Thyroid gland (tissue), 4 donors: ENCODE results near the gene GATA5. TPM values are rescaled to one million over a fixed set of nuclear protein-coding genes. Genes with fewer than 3 reads are reported as not detected.

Source experiments
- DNase-seq, 2 donors: peaks; one replicate each; pipeline ENCODE4 v3.0.0-alpha.2; 2019
- H3K27ac ChIP-seq, 3 donors: fragments of 200-600 bp; sonication (generic); 1 replicate in 2 of 3; 2 replicates in 1 of 3; pipeline ENCODE4 v1.5.1; 2016 to 2019; ENCODE audit warnings: mild to moderate bottlenecking in 1 of 3, moderate library complexity in 1 of 3
- H3K27me3 ChIP-seq: fragments of 200-600 bp; sonication (generic); one replicate; pipeline ENCODE4 v1.5.1; 2019
- H3K36me3 ChIP-seq, 2 donors: fragments of 200-600 bp; sonication (generic); one replicate each; pipeline ENCODE4 v1.5.1; 2016 to 2019
- H3K4me1 ChIP-seq, 2 donors: fragments of 200-600 bp; sonication (generic); one replicate each; pipeline ENCODE4 v1.5.1; 2017 to 2019
- H3K4me3 ChIP-seq, 3 donors: fragments of 200-600 bp; sonication (generic); replicated peaks in 1 of 3; 1 replicate in 2 of 3; 2 replicates in 1 of 3; pipeline ENCODE4 v1.5.1; 2016; ENCODE audit warnings: mild to moderate bottlenecking in 1 of 3
- H3K9me3 ChIP-seq: fragments of 200-600 bp; sonication (generic); one replicate; pipeline ENCODE4 v1.5.1; 2017
- POLR2A ChIP-seq, 2 donors: fragments of 450-650 bp; IDR thresholded peaks; one replicate each; pipeline ENCODE4 v1.6.1; 2017; ENCODE audit warnings: antibody characterized with exemption in 2 of 2, mild to moderate bottlenecking in 2 of 2, moderate library complexity in 1 of 2
- WGBS, 2 donors: methylation state at CpG; one replicate each; pipeline ENCODE4 v1.1.5; 2017; 5-methylcytosine and 5-hydroxymethylcytosine counted together
- intact Hi-C: fragments of 100-400 bp; cut with DNase I; formaldehyde crosslinking; loops from one replicate; pipeline ENCODE4 v1.15.1; 2023
- total RNA-seq, 4 donors: library from RNA; depleted of rRNA; stranded (reverse); fragments of >200 nt; gene quantifications; one replicate each; pipeline ENCODE4 v1.2.3, GENCODE V29; 2016
- TF ChIP-seq, protein P1 (sequence below), 6 experiments: fragments of 200-600 bp in 3 of 6; fragments of 450-650 bp in 3 of 6; sonication (generic) in 3 of 6; IDR thresholded peaks; one replicate each; pipeline ENCODE4 v1.5.1; 2016 to 2019; ENCODE audit warnings: antibody characterized with exemption in 6 of 6, mild to moderate bottlenecking in 2 of 6, inconsistent platforms in 1 of 6, moderate library complexity in 1 of 6

Gene GATA5
- total RNA-seq, 4 donors from 2014 or later = 0.33 to 0.67 (median 0.54) TPM; not detected in 1

DNA sequence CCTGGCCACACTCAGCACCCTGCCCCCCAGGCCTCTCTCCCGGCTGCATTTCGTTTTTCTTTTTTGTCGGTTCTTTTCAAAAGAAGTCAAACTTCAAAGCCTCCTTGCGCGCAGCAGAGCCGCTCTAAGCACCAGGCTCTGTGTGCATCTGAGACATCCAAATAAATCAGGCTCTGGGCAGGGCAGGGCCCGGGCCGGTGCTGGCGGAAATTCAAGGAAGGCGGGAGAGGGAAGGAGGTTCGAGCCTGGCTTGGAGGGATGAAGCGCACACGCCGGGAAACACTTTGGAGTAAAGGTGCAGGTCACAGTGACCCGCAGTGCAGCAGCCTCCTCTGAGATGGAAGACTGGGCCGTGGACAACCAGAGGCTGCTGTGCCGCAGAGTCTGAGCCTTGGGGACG lies 5.8 kb downstream of the GATA5 start:
- Histone ChIP-seq H3K27me3 (no peaks in the 10 kb centered on the region), H3K27ac (no peak overlapping the region), H3K4me3 (no peak overlapping the region), H3K36me3 (no peaks in the 10 kb centered on the region), H3K9me3 (no peaks in the 10 kb centered on the region), H3K4me1 (peaks cover 0 to 2% of the 10 kb centered on the region in 2 donors)
- WGBS, 2 donors = 43 to 49% methylated on average over 17 to 18 of the region's 18 CpGs
- TF ChIP-seq POLR2A (IDR thresholded peaks at IDR 0.05) = no peak
- TF ChIP-seq, protein P1, sequence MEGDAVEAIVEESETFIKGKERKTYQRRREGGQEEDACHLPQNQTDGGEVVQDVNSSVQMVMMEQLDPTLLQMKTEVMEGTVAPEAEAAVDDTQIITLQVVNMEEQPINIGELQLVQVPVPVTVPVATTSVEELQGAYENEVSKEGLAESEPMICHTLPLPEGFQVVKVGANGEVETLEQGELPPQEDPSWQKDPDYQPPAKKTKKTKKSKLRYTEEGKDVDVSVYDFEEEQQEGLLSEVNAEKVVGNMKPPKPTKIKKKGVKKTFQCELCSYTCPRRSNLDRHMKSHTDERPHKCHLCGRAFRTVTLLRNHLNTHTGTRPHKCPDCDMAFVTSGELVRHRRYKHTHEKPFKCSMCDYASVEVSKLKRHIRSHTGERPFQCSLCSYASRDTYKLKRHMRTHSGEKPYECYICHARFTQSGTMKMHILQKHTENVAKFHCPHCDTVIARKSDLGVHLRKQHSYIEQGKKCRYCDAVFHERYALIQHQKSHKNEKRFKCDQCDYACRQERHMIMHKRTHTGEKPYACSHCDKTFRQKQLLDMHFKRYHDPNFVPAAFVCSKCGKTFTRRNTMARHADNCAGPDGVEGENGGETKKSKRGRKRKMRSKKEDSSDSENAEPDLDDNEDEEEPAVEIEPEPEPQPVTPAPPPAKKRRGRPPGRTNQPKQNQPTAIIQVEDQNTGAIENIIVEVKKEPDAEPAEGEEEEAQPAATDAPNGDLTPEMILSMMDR (IDR thresholded peaks at IDR 0.05) = no peak
- intact Hi-C loops = no loop called here
- no peak for DNase-seq

DNA sequence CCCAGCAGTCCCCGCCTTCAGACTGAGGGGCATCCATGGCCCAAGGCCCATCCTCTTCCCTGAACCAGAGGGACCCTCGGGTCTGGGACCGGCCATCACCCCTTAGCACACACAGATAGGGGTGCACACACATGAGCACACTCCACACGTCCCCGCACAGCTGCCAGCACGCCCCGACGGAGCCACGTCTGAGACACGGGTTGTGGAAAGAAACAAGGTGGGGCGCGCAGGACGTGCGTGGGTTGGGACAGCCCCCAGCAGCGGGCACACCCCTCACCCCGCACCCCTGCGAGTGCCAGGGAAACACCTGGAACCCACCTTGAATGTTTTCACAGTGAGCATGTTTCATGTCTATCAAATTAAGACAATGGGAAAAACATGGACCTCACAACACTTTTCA lies 6.4 kb downstream of the GATA5 start:
- no peaks in the 10 kb centered on the region for H3K4me1 ChIP-seq
- TF ChIP-seq, protein P1 (IDR thresholded peaks at IDR 0.05) = no peak
- no peak for TF ChIP-seq POLR2A (IDR thresholded peaks at IDR 0.05)
- 81 to 90% methylated on average over 14 to 16 of the region's 17 CpGs for WGBS, 2 donors
- no peak overlapping the region for H3K27ac ChIP-seq
- DNase-seq = no peak
- H3K36me3 ChIP-seq = no peaks in the 10 kb centered on the region
- no peaks in the 10 kb centered on the region for H3K9me3 ChIP-seq
- no peaks in the 10 kb centered on the region for H3K27me3 ChIP-seq
- H3K4me3 ChIP-seq = no peak overlapping the region
- intact Hi-C loops = no loop called here

DNA sequence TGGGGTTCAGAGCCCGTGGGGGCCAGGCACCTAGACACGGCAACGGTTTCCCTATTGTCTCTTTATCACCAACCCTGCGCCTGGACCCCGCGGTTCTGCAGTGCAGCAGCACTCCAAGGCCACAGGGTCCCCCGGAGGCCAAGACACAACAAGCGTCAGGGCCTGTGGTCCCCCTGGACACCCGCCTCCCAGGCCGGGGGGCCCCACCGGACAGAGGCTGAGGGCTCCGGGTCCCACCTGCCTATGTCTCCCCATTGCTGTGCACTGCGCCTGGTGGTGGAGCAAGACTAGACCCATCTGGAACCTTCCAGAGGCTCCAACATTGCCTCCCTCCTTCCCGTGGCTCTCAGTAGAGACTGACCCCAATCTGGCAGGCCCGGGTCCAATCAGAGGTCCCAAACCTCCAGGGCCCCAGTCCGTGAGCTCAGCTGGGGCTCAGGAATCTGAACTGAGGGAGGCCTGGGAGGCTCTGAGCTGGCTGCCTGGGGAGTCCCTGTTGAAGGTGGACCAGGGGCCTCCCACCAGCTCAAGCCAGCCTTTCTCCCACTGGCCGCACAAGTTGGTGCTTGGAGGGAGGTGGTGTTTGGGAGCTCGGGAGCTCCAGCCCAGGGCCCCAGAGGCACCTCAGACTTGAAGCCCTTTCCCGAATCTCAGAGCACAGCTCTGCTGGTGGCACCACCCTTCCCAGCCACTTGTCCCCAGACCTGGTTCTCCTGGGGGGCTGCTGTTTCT lies 8.8 kb downstream of the GATA5 start:
- Histone ChIP-seq H3K4me1 (no peaks in the 10 kb centered on the region), H3K27me3 (no peaks in the 10 kb centered on the region)
- no peak for DNase-seq

DNA sequence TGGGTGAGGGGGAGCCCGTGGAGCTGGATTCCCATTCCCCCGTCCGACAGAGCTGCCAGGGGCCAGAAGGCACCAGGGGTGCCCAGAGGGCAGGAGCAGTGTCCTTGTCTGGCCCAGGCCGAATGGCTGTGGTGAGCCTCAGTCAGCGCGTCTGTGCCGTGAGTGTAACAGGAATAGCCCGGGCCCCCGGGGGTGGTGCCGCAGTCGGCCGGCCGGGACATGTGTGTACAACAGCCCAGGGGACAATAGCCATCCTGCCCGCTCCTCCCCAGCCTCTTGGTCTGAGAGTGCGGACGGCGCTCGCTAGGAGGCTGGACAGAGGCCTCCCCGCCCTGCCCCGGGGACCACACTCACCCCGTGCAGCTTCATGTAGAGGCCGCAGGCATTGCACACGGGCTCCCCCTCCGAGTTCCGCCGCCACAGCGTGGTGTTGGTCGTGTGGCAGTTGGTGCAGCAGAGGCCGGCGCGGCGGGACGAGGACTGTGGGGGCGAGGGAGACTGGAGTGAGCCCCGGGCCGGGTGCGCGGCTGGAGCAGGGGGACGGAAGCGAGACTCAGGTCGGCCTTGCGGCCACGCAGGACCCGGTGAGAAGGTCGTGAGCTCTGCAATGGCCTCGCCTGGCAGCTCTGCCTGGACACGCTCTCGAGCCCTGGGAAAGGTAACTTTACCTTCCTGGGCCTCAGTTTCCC lies 9.6 kb downstream of the GATA5 start:
- H3K4me1 ChIP-seq = peaks cover 0 to 3% of the 10 kb centered on the region in 2 donors
- H3K9me3 ChIP-seq = no peaks in the 10 kb centered on the region
- H3K27ac ChIP-seq = no peak overlapping the region
- DNase-seq = no peak
- H3K27me3 ChIP-seq = no peaks in the 10 kb centered on the region
- WGBS, 2 donors = 84 to 87% methylated on average over 24 to 35 of the region's 48 CpGs
- H3K4me3 ChIP-seq = no peak overlapping the region
- H3K36me3 ChIP-seq = no peaks in the 10 kb centered on the region
- TF ChIP-seq POLR2A (IDR thresholded peaks at IDR 0.05) = no peak
- TF ChIP-seq, protein P1 (IDR thresholded peaks at IDR 0.05) = no peak
- intact Hi-C loops = no loop called here

More for the DNA sequence above, 8.8 kb downstream of the GATA5 start:
- Histone ChIP-seq H3K36me3 (no peaks in the 10 kb centered on the region), H3K9me3 (no peaks in the 10 kb centered on the region), H3K27ac (no peak overlapping the region), H3K4me3 (no peak overlapping the region)
- intact Hi-C loops = no loop called here
- WGBS, 2 donors = 84 to 86% methylated on average over 4 to 18 of the region's 19 CpGs
- TF ChIP-seq POLR2A (IDR thresholded peaks at IDR 0.05) = no peak
- TF ChIP-seq, protein P1 (IDR thresholded peaks at IDR 0.05) = no peak

DNA sequence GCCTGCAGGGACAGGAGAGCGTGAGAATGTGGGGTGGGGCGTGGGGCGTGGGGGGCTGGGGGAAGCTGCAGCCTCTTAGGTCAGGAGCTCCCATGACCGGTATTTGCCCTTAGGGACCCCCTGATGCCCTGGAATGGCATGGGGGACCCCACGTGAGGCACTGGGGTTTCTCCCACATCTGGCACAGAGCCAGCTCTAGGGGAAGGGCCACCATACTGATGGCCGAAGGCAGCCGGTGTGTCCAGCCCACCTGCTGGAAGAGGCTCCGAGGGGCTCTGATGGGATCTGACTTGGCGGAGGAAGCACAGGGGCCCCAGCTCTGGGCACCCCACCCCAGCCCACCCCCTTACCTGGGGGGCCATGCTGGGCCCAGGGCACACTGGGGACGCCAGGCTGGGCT lies 10.8 kb downstream of the GATA5 start:
- WGBS, 2 donors = 72 to 88% methylated on average over 4 to 7 of the region's 10 CpGs
- H3K4me1 ChIP-seq = peaks cover 4 to 11% of the 10 kb centered on the region in 2 donors
- H3K36me3 ChIP-seq = no peaks in the 10 kb centered on the region
- TF ChIP-seq, protein P1 (IDR thresholded peaks at IDR 0.05) = no peak
- no peak for TF ChIP-seq POLR2A (IDR thresholded peaks at IDR 0.05)
- intact Hi-C loops = no loop called here
- no peaks in the 10 kb centered on the region for H3K27me3 ChIP-seq
- DNase-seq = no peak
- H3K4me3 ChIP-seq = no peak overlapping the region
- H3K9me3 ChIP-seq = no peaks in the 10 kb centered on the region
- H3K27ac ChIP-seq = no peak overlapping the region
